Measurements from ENCODE around the gene MIS12. TPM values are rescaled to one million over a fixed set of nuclear protein-coding genes. Genes with fewer than 3 reads are reported as not detected.

MIS12 gene
- total RNA-seq, 1 donor from 2014 or later = 25.1 TPM

- DNase-seq (ENCODE audit: low read depth) = no peak
- Histone ChIP-seq H3K4me3 (ENCODE audit: low read depth, low read length) (no peak overlapping the region), H3K27me3 (ENCODE audit: control insufficient read depth, insufficient read depth, low read length) (no peaks in the 10 kb centered on the region), H3K36me3 (ENCODE audit: control insufficient read depth, insufficient read depth, low read length) (no peaks in the 10 kb centered on the region)
- no peak for TF ChIP-seq CTCF (IDR thresholded peaks at IDR 0.05; ENCODE audit: insufficient read depth, low read length, poor library complexity, severe bottlenecking)
Measured at GRCh38 chr17:5522476-5522875, 36.1 kb downstream of the MIS12 start.

GRCh38 chr17:5523249-5523648 lies 36.9 kb downstream of the MIS12 start:
- TF ChIP-seq CTCF (IDR thresholded peaks at IDR 0.05; ENCODE audit: insufficient read depth, low read length, poor library complexity, severe bottlenecking) = no peak
- no peaks in the 10 kb centered on the region for H3K36me3 ChIP-seq (ENCODE audit: control insufficient read depth, insufficient read depth, low read length)
- DNase-seq (ENCODE audit: low read depth) = no peak
- H3K27me3 ChIP-seq (ENCODE audit: control insufficient read depth, insufficient read depth, low read length) = no peaks in the 10 kb centered on the region
- H3K4me3 ChIP-seq (ENCODE audit: low read depth, low read length) = no peak overlapping the region

GRCh38 chr17:5526821-5527598 lies 40.6 kb downstream of the MIS12 start:
- peak; percentile 98 for DNase-seq (ENCODE audit: low read depth)
- Histone ChIP-seq H3K36me3 (ENCODE audit: control insufficient read depth, insufficient read depth, low read length) (no peaks in the 10 kb centered on the region), H3K27me3 (ENCODE audit: control insufficient read depth, insufficient read depth, low read length) (no peaks in the 10 kb centered on the region), H3K4me3 (ENCODE audit: low read depth, low read length) (no peak overlapping the region)
- TF ChIP-seq CTCF (IDR thresholded peaks at IDR 0.05; ENCODE audit: insufficient read depth, low read length, poor library complexity, severe bottlenecking) = no peak

GRCh38 chr17:5527601-5528250 lies 41.4 kb downstream of the MIS12 start:
- Histone ChIP-seq H3K27me3 (ENCODE audit: control insufficient read depth, insufficient read depth, low read length) (no peaks in the 10 kb centered on the region), H3K36me3 (ENCODE audit: control insufficient read depth, insufficient read depth, low read length) (no peaks in the 10 kb centered on the region), H3K4me3 (ENCODE audit: low read depth, low read length) (no peak overlapping the region)
- no peak for TF ChIP-seq CTCF (IDR thresholded peaks at IDR 0.05; ENCODE audit: insufficient read depth, low read length, poor library complexity, severe bottlenecking)
- DNase-seq (ENCODE audit: low read depth) = no peak

GRCh38 chr17:5530265-5531084 lies 44.1 kb downstream of the MIS12 start:
- Histone ChIP-seq H3K36me3 (ENCODE audit: control insufficient read depth, insufficient read depth, low read length) (no peaks in the 10 kb centered on the region), H3K4me3 (ENCODE audit: low read depth, low read length) (no peak overlapping the region), H3K27me3 (ENCODE audit: control insufficient read depth, insufficient read depth, low read length) (no peaks in the 10 kb centered on the region)
- TF ChIP-seq CTCF (IDR thresholded peaks at IDR 0.05; ENCODE audit: insufficient read depth, low read length, poor library complexity, severe bottlenecking) = no peak
- DNase-seq (ENCODE audit: low read depth) = no peak
